Choroid plexus epithelial cell (primary cell): Measurements from ENCODE around the gene UVRAG.

Source experiments
- DNase-seq: peaks from one replicate; pipeline ENCODE4 v3.0.0-alpha.2; 2010; ENCODE audit warnings: low read depth
- H3K4me3 ChIP-seq: 2 replicates; pipeline ENCODE4 v1.5.1; 2011; ENCODE audit warnings: low read depth, mild to moderate bottlenecking, control low read depth, low read length, moderate library complexity
- CTCF ChIP-seq: conservative IDR thresholded peaks from 2 replicates; pipeline ENCODE4 v1.5.1; 2011; ENCODE audit warnings: low read depth, mild to moderate bottlenecking, control low read depth, inconsistent platforms, low read length, moderate library complexity

The UVRAG gene

GRCh38 chr11:75778962-75779361 lies 36.0 kb upstream of the UVRAG start:
- TF ChIP-seq CTCF = no peak
- no peak for DNase-seq
- H3K4me3 ChIP-seq = no peak overlapping the region

- no peak overlapping the region for H3K4me3 ChIP-seq
- DNase-seq = no peak
- no peak for TF ChIP-seq CTCF
These were observed 35.0 kb upstream of the UVRAG start for GRCh38 chr11:75779960-75780359.

- H3K4me3 ChIP-seq = no peak overlapping the region
- DNase-seq = no peak
- no peak for TF ChIP-seq CTCF
These were observed 34.1 kb upstream of the UVRAG start for GRCh38 chr11:75780888-75781287.

- DNase-seq = no peak
- TF ChIP-seq CTCF = no peak
- no peak overlapping the region for H3K4me3 ChIP-seq
These were observed 33.7 kb upstream of the UVRAG start for GRCh38 chr11:75781296-75781695.

GRCh38 chr11:75781831-75782230 lies 33.2 kb upstream of the UVRAG start:
- H3K4me3 ChIP-seq = no peak overlapping the region
- no peak for DNase-seq
- no peak for TF ChIP-seq CTCF

GRCh38 chr11:75782540-75783263 lies 32.3 kb upstream of the UVRAG start:
- no peak overlapping the region for H3K4me3 ChIP-seq
- no peak for TF ChIP-seq CTCF
- DNase-seq = no peak

GRCh38 chr11:75783416-75784084 lies 31.5 kb upstream of the UVRAG start:
- no peak overlapping the region for H3K4me3 ChIP-seq
- TF ChIP-seq CTCF = no peak
- DNase-seq = no peak
